ENCODE results near the gene DRAM1. TPM values are rescaled to one million over a fixed set of nuclear protein-coding genes. Genes with fewer than 3 reads are reported as not detected.

DRAM1 gene
- polyA plus RNA-seq, 1 donor (not counting 4 experiments of a cell fraction or from before 2014, with no cell fraction given), result 21.7 TPM

DNA sequence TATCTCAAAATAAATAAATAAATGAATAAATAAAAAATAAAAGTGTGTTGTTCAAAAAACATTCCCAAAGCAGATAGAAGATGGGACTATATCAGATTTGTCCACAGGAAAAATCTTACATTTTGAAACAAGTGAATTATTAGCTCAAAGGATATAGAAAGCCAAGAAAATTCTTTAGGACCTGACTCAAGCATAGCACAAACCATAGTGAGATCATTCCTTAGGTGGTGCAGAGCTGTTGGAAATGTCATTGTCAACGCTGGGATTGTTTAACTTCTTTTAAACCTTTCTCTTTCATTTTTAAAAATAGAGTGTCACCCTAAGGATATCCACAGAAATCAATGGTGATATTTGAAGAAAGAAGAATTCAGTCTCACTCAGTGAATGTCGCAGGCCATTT, 43.5 kb downstream of the DRAM1 start:
- dilution Hi-C loops (cut with MboI; ENCODE audit: extremely low pct_ligation_motif_present, low sequenced_read_pairs), result no loop called here
- H3K4me2 ChIP-seq (ENCODE audit: control insufficient read depth, extremely low read depth, insufficient read depth, low read depth, low read length), result no peak overlapping the region
- H3K79me2 ChIP-seq (ENCODE audit: control insufficient read depth, insufficient read depth, low read length), result no peaks in the 10 kb centered on the region
- H3K4me3 ChIP-seq (ENCODE audit: control insufficient read depth in 2 of 3, extremely low read depth in 1 of 3, insufficient read depth in 2 of 3, low read depth in 1 of 3, low read length in 3 of 3), result no peak overlapping the region
- no peaks in the 10 kb centered on the region for H3K9me3 ChIP-seq (ENCODE audit: control insufficient read depth, low read depth, low read length)
- no peak for TF ChIP-seq EZH2 (IDR thresholded peaks at IDR 0.05; ENCODE audit: low read length)
- TF ChIP-seq, protein P1, sequence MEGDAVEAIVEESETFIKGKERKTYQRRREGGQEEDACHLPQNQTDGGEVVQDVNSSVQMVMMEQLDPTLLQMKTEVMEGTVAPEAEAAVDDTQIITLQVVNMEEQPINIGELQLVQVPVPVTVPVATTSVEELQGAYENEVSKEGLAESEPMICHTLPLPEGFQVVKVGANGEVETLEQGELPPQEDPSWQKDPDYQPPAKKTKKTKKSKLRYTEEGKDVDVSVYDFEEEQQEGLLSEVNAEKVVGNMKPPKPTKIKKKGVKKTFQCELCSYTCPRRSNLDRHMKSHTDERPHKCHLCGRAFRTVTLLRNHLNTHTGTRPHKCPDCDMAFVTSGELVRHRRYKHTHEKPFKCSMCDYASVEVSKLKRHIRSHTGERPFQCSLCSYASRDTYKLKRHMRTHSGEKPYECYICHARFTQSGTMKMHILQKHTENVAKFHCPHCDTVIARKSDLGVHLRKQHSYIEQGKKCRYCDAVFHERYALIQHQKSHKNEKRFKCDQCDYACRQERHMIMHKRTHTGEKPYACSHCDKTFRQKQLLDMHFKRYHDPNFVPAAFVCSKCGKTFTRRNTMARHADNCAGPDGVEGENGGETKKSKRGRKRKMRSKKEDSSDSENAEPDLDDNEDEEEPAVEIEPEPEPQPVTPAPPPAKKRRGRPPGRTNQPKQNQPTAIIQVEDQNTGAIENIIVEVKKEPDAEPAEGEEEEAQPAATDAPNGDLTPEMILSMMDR (optimal IDR thresholded peaks at IDR 0.05 in 1 of 3, IDR thresholded peaks at IDR 0.05 in 1 of 3, conservative IDR thresholded peaks at IDR 0.05 in 1 of 3; ENCODE audit: extremely low read depth in 1 of 3, insufficient read depth in 2 of 3, low read length in 3 of 3), result no peak
- DNase-seq (ENCODE audit: low read depth, low spot score) (no peak), FAIRE-seq (no peak)
- no peaks in the 10 kb centered on the region for H3K27me3 ChIP-seq (ENCODE audit: control insufficient read depth, extremely low read depth, insufficient read depth, low read length)
- H3K4me1 ChIP-seq (ENCODE audit: control insufficient read depth, extremely low read depth, insufficient read depth, low read length), result peaks cover 5% of the 10 kb centered on the region
- no peak overlapping the region for H2AFZ ChIP-seq (ENCODE audit: control insufficient read depth, low read length)
- peaks cover 0 to 6% of the 10 kb centered on the region in 2 experiments for H3K36me3 ChIP-seq (ENCODE audit: control insufficient read depth in 2 of 2, extremely low read depth in 1 of 2, insufficient read depth in 2 of 2, low read length in 2 of 2)
- H3K27ac ChIP-seq (ENCODE audit: control insufficient read depth, insufficient read depth, low read length), result no peak overlapping the region
- H3K9me1 ChIP-seq (ENCODE audit: control insufficient read depth, extremely low read depth, insufficient read depth, low read length), result no peaks in the 10 kb centered on the region
- H3K9ac ChIP-seq (ENCODE audit: control insufficient read depth, extremely low read depth, insufficient read depth, low read length), result no peak overlapping the region
- no peaks in the 10 kb centered on the region for H4K20me1 ChIP-seq (ENCODE audit: control insufficient read depth, extremely low read depth, insufficient read depth, low read length)

DNA sequence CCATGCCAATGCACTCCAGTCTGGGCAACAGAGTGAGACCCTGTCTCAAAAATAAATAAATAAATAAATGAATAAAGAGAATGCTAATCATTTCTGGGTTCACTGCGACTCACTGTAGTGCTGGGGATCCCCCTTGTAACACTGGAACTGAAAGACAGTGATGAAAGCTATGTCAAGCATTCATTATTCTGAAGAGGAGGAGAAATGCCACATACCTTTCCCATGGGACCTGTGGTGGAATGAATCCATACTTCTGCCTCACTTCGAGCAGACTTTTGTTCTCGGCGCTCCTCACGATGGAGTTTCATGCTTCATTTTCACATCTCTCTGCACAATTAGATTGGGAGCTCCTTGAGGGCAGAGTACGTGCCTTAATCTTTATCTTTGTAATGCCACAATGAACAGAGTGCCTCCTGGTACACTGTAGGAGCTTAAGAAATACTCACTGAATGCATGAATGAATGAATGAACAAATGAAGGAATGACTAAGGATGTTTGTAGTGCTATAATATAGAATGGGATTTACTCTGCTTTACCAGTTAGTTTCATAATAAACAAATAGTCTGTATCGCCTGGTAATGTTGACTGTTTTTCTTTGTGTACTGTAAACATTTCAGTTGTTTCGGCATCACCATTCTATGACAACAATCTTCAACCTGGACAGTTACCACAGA, 45.8 kb downstream of the DRAM1 start:
- Histone ChIP-seq H3K79me2 (ENCODE audit: control insufficient read depth, insufficient read depth, low read length) (no peaks in the 10 kb centered on the region), H3K9me1 (ENCODE audit: control insufficient read depth, extremely low read depth, insufficient read depth, low read length) (no peaks in the 10 kb centered on the region), H3K4me3 (ENCODE audit: control insufficient read depth in 2 of 3, extremely low read depth in 1 of 3, insufficient read depth in 2 of 3, low read depth in 1 of 3, low read length in 3 of 3) (no peak overlapping the region), H2AFZ (ENCODE audit: control insufficient read depth, low read length) (no peak overlapping the region), H3K9ac (ENCODE audit: control insufficient read depth, extremely low read depth, insufficient read depth, low read length) (no peak overlapping the region), H3K4me1 (ENCODE audit: control insufficient read depth, extremely low read depth, insufficient read depth, low read length) (peaks cover 5% of the 10 kb centered on the region), H4K20me1 (ENCODE audit: control insufficient read depth, extremely low read depth, insufficient read depth, low read length) (no peaks in the 10 kb centered on the region), H3K9me3 (ENCODE audit: control insufficient read depth, low read depth, low read length) (no peaks in the 10 kb centered on the region), H3K36me3 (ENCODE audit: control insufficient read depth in 2 of 2, extremely low read depth in 1 of 2, insufficient read depth in 2 of 2, low read length in 2 of 2) (peaks cover 0 to 6% of the 10 kb centered on the region in 2 experiments), H3K27me3 (ENCODE audit: control insufficient read depth, extremely low read depth, insufficient read depth, low read length) (no peaks in the 10 kb centered on the region), H3K27ac (ENCODE audit: control insufficient read depth, insufficient read depth, low read length) (no peak overlapping the region), H3K4me2 (ENCODE audit: control insufficient read depth, extremely low read depth, insufficient read depth, low read depth, low read length) (no peak overlapping the region)
- FAIRE-seq (no peak), DNase-seq (ENCODE audit: low read depth, low spot score) (no peak)
- no peak for TF ChIP-seq EZH2 (IDR thresholded peaks at IDR 0.05; ENCODE audit: low read length)
- TF ChIP-seq, protein P1 (optimal IDR thresholded peaks at IDR 0.05 in 1 of 3, IDR thresholded peaks at IDR 0.05 in 1 of 3, conservative IDR thresholded peaks at IDR 0.05 in 1 of 3; ENCODE audit: extremely low read depth in 1 of 3, insufficient read depth in 2 of 3, low read length in 3 of 3), result no peak
- dilution Hi-C loops (cut with MboI; ENCODE audit: extremely low pct_ligation_motif_present, low sequenced_read_pairs), result no loop called here

Data from keratinocyte (primary cell).